GM19395 (cell line): ENCODE measurements around the gene CDH23.
A peak's percentile ranks its signal among the peaks of the same experiment; 100 is the strongest.
"Not testable (repeated sequence)": the region's sequence is repeated elsewhere in the genome, so short reads cannot be mapped to it uniquely, and the experiment has no call there.

ENCODE experiments used
- ATAC-seq: cut with Tn5 transposase; IDR thresholded peaks from one replicate; pipeline ENCODE4 v1.9.1; 2021; ENCODE audit warnings: mild to moderate bottlenecking, moderate library complexity; ENCODE audit not compliant: unreplicated experiment

CDH23 gene

GRCh38 chr10:71396711-71397295 is at the start of gene CDH23:
Gene CDH23, plus strand, starts transcription at chr10:71396920. Its CDS starts 42,912 bp downstream, at chr10:71439832.
- no peak for ATAC-seq

GRCh38 chr10:71347587-71348395 is 48.9 kb upstream of the CDH23 start:
- ATAC-seq, result no peak

DNA sequence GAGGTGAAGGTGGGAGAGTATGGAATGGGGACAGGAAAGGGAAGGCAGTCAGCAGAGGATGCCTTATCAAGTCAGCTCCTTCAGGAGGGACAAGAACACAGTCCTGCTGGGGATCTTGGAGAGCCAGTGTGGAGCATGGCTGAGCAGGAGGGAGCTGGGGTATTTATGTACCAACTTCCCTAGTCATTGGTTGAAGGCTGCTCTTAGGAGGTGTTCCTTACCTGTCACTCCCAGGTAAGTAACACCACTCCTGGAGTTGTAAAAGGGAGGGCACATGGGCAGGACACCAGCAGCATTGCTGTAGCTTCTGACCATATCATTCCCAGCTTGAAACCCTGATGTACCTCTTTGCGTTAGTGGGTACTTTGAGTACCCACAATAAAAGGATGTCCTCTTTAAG is 47.9 kb upstream of the CDH23 start:
- ATAC-seq, result no peak

DNA sequence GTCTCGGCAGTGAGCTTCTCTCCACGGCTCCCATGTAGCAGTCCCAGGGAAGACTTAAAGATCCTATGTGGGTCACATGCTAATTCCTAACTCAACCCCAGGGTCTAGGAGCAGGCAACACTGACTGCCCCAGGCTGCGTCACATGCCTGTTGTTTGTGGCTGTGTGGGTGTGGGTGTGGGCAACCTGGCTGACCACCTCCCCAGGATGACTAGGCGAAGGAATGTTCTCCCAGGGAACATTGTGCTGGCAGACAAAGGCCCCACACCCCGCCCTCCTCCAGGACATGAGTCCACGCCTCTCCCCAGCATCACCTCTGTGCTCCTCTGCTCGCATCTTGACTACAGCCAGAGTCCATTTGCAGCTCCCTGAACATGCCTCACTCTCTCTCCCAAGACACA is 47.3 kb upstream of the CDH23 start:
- ATAC-seq, result no peak

- ATAC-seq, result no peak
These were observed 45.6 kb upstream of the CDH23 start for GRCh38 chr10:71351087-71351486.

GRCh38 chr10:71351628-71352319 is 44.9 kb upstream of the CDH23 start:
- ATAC-seq, result no peak

GRCh38 chr10:71353639-71354038 is 43.1 kb upstream of the CDH23 start:
- no peak for ATAC-seq

DNA sequence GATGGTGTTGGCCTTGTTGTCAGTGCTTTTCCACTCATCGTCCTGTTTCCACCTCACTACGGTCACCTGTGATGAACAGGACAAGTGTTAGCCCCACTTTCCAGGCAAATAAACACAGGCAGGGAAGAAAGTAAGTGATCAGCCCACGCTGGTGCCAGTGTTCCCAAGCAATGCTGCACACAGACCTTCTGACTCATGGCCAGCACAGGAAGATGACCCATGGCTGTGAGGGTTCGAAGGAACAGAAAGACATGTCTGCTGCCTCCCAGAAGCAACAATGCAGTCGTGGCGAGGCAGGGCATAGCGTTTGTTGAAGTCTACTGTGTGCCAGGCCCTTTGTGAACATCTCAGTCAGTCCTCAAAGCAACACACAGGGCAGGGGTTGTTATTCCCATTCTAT is 41.9 kb upstream of the CDH23 start:
- no peak for ATAC-seq

DNA sequence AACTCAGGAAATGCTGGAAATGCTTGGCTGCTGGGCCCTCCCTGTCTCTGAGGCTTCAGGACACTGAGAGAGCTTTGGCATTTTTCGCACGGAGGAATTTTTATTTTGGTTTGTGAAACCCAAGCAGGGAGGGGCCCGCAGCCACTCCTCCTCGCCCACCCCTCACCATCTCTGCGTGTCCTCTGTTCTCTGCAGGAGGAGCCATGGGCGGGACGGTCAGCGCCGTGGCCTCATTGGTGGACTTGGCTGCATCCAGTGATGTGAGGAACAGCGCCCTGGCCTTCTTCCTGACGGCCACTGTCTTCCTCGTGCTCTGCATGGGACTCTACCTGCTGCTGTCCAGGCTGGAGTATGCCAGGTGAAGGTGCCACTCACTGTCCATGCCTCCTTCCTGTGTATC is 40.8 kb upstream of the CDH23 start:
- no peak for ATAC-seq

DNA sequence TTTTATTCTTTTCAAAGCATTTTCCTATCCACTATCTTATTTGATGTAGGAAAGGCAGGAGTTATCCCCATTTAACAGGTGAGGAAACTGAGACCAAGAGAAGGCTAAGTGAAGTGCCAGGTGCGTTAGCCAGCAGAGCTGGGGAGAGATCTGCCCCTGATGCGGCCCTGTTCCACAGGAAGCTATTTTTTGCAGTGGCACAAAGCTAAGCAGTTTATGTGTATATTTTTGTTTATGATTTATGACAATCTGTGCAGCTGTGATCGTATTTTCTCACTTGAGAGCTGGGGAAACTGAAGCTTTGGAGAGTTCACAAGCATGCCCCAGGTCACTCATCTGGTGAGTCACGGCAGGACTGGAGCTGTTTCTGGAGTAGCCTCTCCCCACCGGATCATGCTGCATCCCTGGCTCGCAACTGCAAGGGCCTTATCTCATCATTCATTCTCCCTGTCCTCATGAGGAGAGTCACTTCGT is 38.9 kb upstream of the CDH23 start:
- ATAC-seq, result no peak

GRCh38 chr10:71358277-71358676 is 38.4 kb upstream of the CDH23 start:
- no peak for ATAC-seq

- ATAC-seq, result not testable (repeated sequence)
These were observed 37.8 kb upstream of the CDH23 start for GRCh38 chr10:71358906-71359305.

DNA sequence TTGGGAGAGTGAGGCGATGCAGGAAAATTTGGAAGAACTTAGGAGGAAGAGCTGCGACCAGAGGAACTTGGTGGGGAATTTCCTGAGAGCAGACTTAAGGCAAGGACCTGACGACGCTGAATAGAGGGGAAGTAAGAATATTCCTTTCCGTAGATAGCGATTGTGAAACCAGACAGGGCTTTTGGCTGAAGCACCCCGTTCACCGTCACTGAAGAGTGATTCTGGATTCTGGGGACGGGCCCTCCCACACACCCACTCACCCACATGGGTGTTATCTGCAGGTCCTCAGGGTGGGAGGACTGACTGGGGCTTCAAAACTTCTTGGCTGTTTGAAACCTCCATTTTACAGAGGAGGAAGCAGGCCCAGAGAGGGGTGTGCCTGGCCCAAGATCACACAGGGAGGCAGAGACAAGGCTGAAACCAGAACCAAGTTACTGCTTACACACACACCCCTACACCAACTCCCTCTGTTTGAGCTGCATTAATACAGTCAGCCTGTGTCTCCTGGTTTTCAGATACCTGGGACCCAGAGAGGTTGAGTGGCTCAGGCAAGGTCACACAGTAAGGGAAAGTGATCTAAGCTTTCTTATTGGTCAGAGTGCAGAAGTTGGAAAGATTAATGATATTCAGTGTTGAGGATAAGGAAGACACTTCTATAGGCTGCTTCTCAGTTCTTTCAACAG is 37.2 kb upstream of the CDH23 start:
- ATAC-seq, result peak; percentile 67

DNA sequence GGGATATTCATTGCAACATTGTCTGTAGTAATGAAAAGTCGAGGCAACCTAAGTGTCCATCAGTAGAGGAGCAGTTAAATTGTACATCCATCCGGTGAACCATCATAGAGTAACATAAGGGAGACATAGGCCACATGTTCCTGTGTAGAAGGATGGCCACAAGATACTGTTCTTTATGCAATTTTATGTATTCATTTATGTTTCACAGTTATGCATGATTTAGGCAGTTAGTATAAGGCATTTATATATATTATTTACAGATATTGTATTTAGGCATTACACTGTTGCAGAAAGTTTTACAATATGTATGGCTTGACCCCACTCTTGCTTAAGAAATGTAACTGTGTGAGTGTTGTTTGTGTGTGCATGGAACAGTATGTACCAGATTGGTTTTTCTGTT is 36.0 kb upstream of the CDH23 start:
- ATAC-seq, result no peak

DNA sequence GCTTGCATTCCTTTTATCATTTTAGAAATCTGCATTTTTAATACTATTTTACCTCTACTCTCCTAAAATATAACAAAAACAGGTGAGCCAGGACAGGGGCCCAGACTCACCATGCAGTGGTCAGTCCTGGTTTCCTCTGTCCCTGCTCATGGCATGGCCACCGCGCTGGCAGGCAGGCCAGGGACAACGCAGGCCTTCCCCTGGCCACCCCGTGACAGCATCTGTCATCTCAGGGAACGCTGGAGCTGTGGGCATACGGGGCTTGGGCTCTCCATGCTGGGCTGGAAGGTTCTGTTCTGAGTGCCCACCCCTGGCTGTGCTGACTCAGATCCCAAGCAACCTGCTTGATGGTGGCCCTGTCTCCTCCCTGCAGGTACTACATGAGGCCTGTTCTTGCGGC is 35.1 kb upstream of the CDH23 start:
- ATAC-seq, result no peak

DNA sequence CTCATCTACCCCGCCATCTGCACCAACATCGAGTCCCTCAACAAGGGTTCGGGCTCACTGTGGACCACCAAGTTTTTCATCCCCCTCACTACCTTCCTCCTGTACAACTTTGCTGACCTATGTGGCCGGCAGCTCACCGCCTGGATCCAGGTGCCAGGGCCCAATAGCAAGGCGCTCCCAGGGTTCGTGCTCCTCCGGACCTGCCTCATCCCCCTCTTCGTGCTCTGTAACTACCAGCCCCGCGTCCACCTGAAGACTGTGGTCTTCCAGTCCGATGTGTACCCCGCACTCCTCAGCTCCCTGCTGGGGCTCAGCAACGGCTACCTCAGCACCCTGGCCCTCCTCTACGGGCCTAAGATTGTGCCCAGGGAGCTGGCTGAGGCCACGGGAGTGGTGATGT is 34.6 kb upstream of the CDH23 start:
- ATAC-seq, result no peak

GRCh38 chr10:71363936-71364335 is 32.8 kb upstream of the CDH23 start:
- no peak for ATAC-seq

- no peak for ATAC-seq
These were observed 31.4 kb upstream of the CDH23 start for GRCh38 chr10:71365366-71365765.

DNA sequence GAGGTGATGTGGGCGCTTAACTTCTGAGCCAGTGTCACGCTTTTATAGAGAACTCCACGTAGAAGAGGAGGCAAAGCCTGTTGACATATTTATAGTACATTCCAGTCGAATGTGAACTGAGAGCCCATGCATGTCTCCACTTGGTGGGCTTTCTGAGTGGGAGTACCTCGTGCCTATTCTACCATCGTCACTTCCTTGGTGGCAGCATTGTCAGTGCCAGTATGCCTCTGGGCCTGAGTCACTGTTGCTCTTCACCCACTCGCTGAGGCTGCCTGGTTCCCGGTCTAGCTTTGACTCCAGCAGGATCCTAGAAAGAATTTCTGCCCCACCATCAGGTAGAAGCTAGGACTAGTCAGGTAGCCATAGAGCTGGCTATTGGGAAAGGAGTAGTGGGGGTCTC is 30.0 kb upstream of the CDH23 start:
- ATAC-seq, result no peak

- no peak for ATAC-seq
These were observed 29.4 kb upstream of the CDH23 start for GRCh38 chr10:71367271-71367670.

DNA sequence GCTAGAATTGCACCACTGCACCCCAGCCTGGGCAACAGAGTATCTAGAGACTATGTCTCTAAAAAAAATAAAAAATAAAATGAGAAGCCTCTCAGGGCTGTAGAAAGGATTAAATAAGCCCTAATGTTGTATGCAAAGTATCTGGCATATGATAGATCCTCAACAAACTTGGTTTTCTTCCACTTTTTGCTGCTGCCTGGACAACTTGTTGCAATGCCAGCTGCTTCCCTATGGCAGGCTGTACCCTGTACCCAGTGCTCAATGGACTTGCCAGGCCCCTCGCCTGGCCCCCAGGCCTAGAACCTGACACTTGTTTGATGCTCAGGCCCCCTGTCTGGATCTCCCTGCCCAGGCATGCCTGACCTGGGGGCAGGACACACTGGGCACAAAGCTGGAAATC is 28.5 kb upstream of the CDH23 start:
- no peak for ATAC-seq
